ENCODE results near the gene OR5K1.

The OR5K1 gene

DNA sequence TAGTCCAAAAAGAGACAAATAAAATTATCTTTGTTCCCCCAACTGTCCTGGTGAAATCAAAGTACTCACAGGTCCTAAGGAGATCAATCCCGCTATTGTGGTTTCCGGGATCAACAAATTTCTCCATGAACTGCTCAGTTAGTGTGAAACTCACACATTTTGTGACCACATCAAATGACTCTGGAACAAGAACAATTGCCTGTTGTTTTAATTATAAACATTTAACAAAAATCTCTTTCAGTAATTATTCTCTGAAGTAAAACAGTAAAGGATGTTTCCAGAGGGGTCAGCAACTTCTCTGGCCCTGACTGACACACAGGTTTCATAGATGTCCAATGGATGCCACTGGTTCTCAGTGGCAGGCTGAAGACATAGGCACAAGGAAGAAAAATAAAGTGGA, 55.8 kb downstream of the OR5K1 start:
- DNase-seq: no peak

DNA sequence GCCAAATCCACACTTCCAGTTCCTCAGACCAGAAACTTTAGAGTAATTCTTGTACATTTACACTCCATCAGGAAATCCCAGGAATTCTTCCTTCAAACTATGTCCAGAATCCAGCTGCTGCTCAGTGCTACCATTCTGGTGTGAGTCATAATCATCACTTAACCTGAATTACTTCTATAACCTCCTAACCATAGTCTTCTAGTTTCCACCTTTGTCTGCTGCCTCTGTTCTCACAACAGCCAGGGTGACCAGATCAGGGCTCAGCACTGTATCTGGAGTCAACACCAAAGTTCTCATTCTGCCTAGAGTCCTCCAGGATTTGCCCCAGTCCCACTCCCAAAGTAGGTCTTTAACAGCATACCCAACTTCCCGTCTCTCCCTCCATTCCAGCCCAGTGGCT, 56.4 kb downstream of the OR5K1 start:
- no peak for DNase-seq

DNA sequence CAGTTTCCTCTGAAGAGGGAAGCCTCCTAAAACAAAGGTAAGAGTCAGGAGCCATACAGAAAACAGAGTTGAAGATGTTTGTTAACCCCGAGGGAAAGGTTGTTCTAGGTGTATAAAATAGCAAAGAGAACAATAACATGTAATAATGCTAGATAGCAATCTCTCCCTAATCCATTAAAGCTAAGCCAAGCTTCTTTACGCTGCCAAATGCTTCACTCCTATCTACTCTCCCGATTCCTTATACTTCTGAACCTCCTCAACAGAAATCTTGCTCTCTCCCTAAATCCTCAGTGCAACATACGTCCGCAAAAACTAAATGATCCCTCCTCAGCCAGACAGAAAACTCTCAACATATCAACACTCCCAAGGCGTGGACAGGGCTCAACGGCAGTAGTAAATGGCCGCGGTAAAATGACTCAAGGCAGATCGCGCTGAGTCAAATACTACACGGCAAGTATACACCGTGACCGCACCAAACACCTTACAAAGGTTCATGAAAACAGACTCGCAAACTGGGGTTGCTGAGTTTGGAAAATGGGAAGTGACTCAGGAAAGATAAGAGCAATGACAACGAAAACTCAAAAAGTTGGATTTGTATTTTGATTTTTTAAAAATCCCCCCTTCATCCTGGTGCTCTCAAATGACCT, 59.0 kb downstream of the OR5K1 start:
- DNase-seq: peak; percentile 46
